ENCODE results near the gene UBL7. TPM values are rescaled to one million over a fixed set of nuclear protein-coding genes. Genes with fewer than 3 reads are reported as not detected.

UBL7 gene
- total and polyA plus RNA-seq, 10 of the 15 experiments (the other 5 are each of a cell fraction or from before 2014, with no cell fraction given), result 25.9 to 145 (median 90.1) TPM

DNA sequence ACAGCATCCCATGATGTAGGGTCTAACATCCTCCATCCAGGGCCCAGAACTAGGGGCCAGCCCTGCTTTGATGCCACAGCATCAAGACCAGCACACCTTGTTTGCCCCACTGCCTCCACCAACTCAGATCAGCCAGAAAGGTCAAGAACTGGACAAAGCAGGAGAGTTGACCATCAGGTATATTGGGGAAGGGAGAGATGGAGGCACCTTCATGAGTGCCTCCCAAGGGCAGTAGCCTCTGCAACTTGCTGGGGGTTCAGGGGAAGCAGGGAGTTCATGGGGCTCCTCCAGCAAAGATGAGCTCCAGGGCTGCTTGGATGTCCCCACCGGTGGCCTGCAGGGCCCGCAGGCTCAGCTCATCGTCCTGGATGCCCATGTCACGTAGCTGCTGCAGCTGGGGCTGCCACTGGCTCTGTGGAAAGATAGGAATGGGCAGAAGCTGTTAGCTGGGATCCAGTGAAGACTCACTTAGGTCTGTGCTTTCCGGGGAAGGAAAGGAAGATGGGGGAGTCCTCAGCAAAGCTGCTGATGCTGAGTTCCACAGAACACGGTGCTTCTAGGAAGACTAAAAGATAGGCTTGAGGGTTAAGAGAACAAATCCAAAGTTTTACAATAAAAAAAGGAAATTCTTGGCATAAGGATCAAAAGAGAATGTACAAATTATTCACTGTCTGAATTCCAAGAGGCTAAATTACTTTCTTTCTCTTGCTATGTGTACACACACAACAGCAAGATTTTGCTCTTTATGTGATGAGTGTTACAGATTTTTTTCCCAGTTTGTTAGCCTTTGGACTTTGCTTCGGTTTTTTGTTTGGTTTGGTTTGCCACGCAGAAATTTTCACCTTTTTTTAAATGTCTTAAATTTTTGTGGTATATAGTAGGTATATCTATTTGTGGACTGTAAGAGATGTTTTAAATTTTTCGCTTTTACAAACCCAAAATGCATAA, 14.9 kb downstream of the UBL7 start:
- no peak for TF ChIP-seq NFXL1 (IDR thresholded peaks at IDR 0.05; ENCODE audit: borderline replicate concordance)
- ChIA-PET POLR2A (interaction anchor here (1.1 kb wide), 1 partner anchor 12 kb away, joined by 4 read pairs; no protein-coding TSS in a partner anchor), CTCF (interaction anchor here (1.7 to 22.3 kb wide), 2 partner anchors 12 to 69 kb away, joined by 4 to 655 read pairs; partner anchors contain the start of genes CYP11A1 and SEMA7A)

DNA sequence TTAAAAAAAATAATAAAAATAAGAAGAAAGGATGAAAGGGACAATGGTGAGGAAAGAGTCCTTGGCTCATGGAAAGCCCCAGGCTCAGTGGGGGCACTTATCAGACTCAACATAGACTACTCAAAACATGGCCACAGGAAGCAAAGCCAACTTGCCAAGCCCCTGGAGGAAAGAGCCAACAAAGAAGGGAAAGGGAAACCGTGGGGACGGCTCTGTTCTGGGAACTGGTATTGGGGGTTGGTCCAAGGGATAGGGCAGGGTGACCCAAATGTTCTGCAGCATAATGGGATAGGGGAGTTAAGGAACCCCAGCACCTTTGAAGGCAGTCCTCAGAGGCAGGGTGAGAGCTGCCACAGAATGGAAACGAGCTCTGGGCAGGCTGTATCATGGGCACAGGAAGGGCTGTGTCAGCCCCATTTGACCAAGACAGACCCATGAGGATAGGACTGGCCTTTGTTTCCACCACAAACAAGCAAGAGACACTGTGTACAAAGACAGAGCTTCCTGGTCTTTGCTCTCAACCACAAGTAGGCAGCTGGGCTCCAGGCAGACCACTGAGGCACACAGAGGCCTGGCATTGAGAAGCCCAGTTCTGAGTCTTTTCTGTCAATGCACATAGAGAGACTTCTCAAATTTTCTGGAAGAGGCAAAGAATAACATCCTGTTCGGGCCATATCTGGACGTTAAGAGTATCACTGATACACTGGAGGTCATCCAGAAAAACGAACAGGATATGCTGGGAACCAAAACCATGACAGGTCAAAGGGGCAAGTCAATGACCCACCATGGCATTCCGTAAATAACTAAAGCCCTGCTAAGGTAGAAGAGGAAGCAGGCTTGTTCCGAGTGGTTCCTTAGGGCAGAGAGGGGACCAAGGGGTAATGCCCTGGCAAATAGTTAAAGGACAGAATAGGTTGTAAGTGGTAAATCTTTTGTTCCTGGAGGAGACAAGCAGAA, 16.6 kb downstream of the UBL7 start:
- BruUV-seq (replicated peaks), result no TSS peak
- SMC1A ChIA-PET (ENCODE audit: uncharacterized antibody, unreplicated experiment), result interaction anchor here (1.5 to 25.4 kb wide), 2 partner anchors 17 to 63 kb away, joined by 3 to 544 read pairs; no protein-coding TSS in a partner anchor
- H3K9ac ChIP-seq (ENCODE audit: control insufficient read depth, insufficient read depth, low read length), result no peak overlapping the region
- H3K4me3 ChIP-seq, result no peak overlapping the region
- no peak overlapping the region for H3K4me2 ChIP-seq (ENCODE audit: control insufficient read depth, insufficient read depth)
- intact Hi-C loops (cut with micrococcal nuclease; ENCODE audit: unreplicated experiment), result no loop called here
- H3K9me3 ChIP-seq (replicated peaks; ENCODE audit: control insufficient read depth, insufficient read depth, low read length), result no peaks in the 10 kb centered on the region
- H3K27me3 ChIP-seq (replicated peaks in 1 of 2; ENCODE audit: control insufficient read depth in 2 of 2, insufficient read depth in 2 of 2, low read length in 1 of 2), result no peaks in the 10 kb centered on the region
- WGBS (ENCODE audit: insufficient coverage, insufficient replicate concordance, low lambda C conversion rate, missing lambda C conversion rate), result 73% methylated on average over 8 of the region's 8 CpGs
- H3K27ac ChIP-seq (ENCODE audit: control insufficient read depth, insufficient read depth), result no peak overlapping the region
- in situ Hi-C loops (cut with MboI), result no loop called here
- no peaks in the 10 kb centered on the region for H3K79me2 ChIP-seq (ENCODE audit: control insufficient read depth, insufficient read depth, low read length)
- no peaks in the 10 kb centered on the region for H4K20me1 ChIP-seq (ENCODE audit: control insufficient read depth, insufficient read depth)
- DNase-seq (ENCODE audit: low read depth, low spot score) (no peak), FAIRE-seq (no peak), ATAC-seq (no peak)
- POLR2A ChIA-PET, result no interaction called here
- H3K4me1 ChIP-seq (ENCODE audit: control insufficient read depth, insufficient read depth, low read length), result no peaks in the 10 kb centered on the region
- CTCF ChIA-PET, result interaction anchor here (0.5 to 22.3 kb wide), 3 partner anchors 10 to 68 kb away, joined by 3 to 655 read pairs (median 4); partner anchors contain the start of genes CYP11A1 and SEMA7A
- RAD21 ChIA-PET (ENCODE audit: unreplicated experiment), result no interaction called here
- H3K36me3 ChIP-seq (ENCODE audit: control insufficient read depth in 2 of 2, insufficient read depth in 2 of 2, low read length in 1 of 2), result peaks cover 23 to 25% of the 10 kb centered on the region in 2 experiments
- H2AFZ ChIP-seq (ENCODE audit: control insufficient read depth, low read depth, low read length), result no peak overlapping the region
- TF ChIP-seq REST (IDR thresholded peaks at IDR 0.05; ENCODE audit: low read depth, low read length), result no peak
- TF ChIP-seq CTCF (IDR thresholded peaks at IDR 0.05 in 2 of 3, conservative IDR thresholded peaks at IDR 0.05 in 1 of 3; ENCODE audit: control insufficient read depth in 2 of 3, extremely low read depth in 1 of 3, insufficient read depth in 1 of 3, low read depth in 3 of 3, low read length in 3 of 3), result no peak
- TF ChIP-seq POLR2AphosphoS2 (IDR thresholded peaks at IDR 0.05; ENCODE audit: low read depth, low read length), result no peak

More for the DNA sequence above, 14.9 kb downstream of the UBL7 start:
- Histone ChIP-seq H3K36me3 (ENCODE audit: control insufficient read depth in 2 of 2, insufficient read depth in 2 of 2, low read length in 1 of 2) (peaks cover 34 to 42% of the 10 kb centered on the region in 2 experiments), H3K4me2 (ENCODE audit: control insufficient read depth, insufficient read depth) (no peak overlapping the region), H2AFZ (ENCODE audit: control insufficient read depth, low read depth, low read length) (no peak overlapping the region), H3K27ac (ENCODE audit: control insufficient read depth, insufficient read depth) (no peak overlapping the region), H3K27me3 (replicated peaks in 1 of 2; ENCODE audit: control insufficient read depth in 2 of 2, insufficient read depth in 2 of 2, low read length in 1 of 2) (no peaks in the 10 kb centered on the region), H4K20me1 (ENCODE audit: control insufficient read depth, insufficient read depth) (no peaks in the 10 kb centered on the region), H3K79me2 (ENCODE audit: control insufficient read depth, insufficient read depth, low read length) (no peaks in the 10 kb centered on the region), H3K4me3 (no peak overlapping the region), H3K9me3 (replicated peaks; ENCODE audit: control insufficient read depth, insufficient read depth, low read length) (no peaks in the 10 kb centered on the region), H3K9ac (ENCODE audit: control insufficient read depth, insufficient read depth, low read length) (no peak overlapping the region), H3K4me1 (ENCODE audit: control insufficient read depth, insufficient read depth, low read length) (no peaks in the 10 kb centered on the region)
- intact Hi-C loops (cut with micrococcal nuclease; ENCODE audit: unreplicated experiment), result no loop called here
- ATAC-seq (no peak), FAIRE-seq (no peak), DNase-seq (ENCODE audit: low read depth, low spot score) (no peak)
- ChIA-PET SMC1A (ENCODE audit: uncharacterized antibody, unreplicated experiment) (interaction anchor here (1.1 to 25.4 kb wide), 2 partner anchors 13 to 65 kb away, joined by 3 to 544 read pairs; no protein-coding TSS in a partner anchor), RAD21 (ENCODE audit: unreplicated experiment) (interaction anchor here (0.8 to 1.1 kb wide), 2 partner anchors 70 to 450 kb away, joined by 3 read pairs; no protein-coding TSS in a partner anchor)
- WGBS (ENCODE audit: insufficient coverage, insufficient replicate concordance, low lambda C conversion rate, missing lambda C conversion rate), result 98% methylated on average over 9 of the region's 9 CpGs
- in situ Hi-C loops (cut with MboI), result no loop called here
- no TSS peak for BruUV-seq (replicated peaks)

All from GM12878 (cell line).